GM23248 (cell line): ENCODE measurements around the gene GOLGA8H.
"Not testable (repeated sequence)": the region's sequence is repeated elsewhere in the genome, so short reads cannot be mapped to it uniquely, and the experiment has no call there.

ENCODE experiments used
- EZH2 ChIP-seq: fragments of 200-600 bp; sonication (generic); IDR thresholded peaks from 2 replicates; pipeline ENCODE4 v1.6.1; 2018; ENCODE audit warnings: antibody characterized with exemption, mild to moderate bottlenecking; ENCODE audit not compliant: insufficient read depth, poor library complexity, severe bottlenecking
- EZH2phosphoT487 ChIP-seq: fragments of 200-600 bp; sonication (generic); IDR thresholded peaks from 2 replicates; pipeline ENCODE4 v1.6.1; 2018; ENCODE audit warnings: antibody characterized with exemption, moderate library complexity, mild to moderate bottlenecking, low read depth; ENCODE audit not compliant: insufficient read depth

DNA sequence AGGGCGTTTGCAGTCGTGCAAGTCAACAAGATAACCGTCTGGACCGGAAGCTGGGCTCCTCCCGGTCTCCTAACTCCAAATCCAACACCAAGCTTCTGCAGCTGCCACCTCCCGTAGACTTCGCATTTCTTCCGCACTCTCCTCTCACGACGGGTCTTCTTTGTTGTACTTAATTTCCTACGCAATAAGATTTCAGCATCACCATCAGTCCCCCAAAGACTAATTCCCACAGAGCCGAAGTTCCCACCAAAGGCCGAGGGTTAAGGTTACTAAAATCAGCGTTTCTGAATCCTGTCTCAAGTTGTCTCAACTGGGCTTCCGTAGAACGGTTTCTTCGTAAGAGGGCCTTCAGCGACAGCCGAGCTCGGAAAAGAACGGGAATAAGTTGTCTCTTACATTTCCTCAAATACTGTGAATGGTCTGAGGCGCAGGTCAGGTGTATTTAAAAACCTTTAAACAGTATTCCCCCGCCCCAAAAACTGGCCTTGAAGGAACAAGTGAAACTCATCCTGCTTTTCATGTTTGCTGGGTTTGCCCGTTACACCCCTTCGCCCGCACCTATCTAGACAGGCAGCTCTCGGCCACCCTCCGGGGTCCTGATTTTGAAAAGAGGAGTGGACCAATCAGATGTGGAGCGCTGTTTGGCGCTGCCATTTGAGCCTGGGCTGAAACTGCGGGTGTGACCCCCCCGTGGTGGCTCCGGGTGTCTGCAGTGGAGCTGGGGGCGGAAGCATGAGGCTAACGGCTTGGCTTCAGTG, 21.8 kb downstream of the GOLGA8H start, which contains the start of gene ARHGAP11B:
- not testable (repeated sequence) for TF ChIP-seq EZH2, EZH2phosphoT487
